HG03064 (cell line): ENCODE data around the gene SEMA4D.

ENCODE experiments used
- ATAC-seq: cut with Tn5 transposase; IDR thresholded peaks from one replicate; pipeline ENCODE4 v1.9.1; 2021; ENCODE audit warnings: low read depth; ENCODE audit not compliant: unreplicated experiment

Gene SEMA4D, protein sequence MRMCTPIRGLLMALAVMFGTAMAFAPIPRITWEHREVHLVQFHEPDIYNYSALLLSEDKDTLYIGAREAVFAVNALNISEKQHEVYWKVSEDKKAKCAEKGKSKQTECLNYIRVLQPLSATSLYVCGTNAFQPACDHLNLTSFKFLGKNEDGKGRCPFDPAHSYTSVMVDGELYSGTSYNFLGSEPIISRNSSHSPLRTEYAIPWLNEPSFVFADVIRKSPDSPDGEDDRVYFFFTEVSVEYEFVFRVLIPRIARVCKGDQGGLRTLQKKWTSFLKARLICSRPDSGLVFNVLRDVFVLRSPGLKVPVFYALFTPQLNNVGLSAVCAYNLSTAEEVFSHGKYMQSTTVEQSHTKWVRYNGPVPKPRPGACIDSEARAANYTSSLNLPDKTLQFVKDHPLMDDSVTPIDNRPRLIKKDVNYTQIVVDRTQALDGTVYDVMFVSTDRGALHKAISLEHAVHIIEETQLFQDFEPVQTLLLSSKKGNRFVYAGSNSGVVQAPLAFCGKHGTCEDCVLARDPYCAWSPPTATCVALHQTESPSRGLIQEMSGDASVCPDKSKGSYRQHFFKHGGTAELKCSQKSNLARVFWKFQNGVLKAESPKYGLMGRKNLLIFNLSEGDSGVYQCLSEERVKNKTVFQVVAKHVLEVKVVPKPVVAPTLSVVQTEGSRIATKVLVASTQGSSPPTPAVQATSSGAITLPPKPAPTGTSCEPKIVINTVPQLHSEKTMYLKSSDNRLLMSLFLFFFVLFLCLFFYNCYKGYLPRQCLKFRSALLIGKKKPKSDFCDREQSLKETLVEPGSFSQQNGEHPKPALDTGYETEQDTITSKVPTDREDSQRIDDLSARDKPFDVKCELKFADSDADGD

DNA sequence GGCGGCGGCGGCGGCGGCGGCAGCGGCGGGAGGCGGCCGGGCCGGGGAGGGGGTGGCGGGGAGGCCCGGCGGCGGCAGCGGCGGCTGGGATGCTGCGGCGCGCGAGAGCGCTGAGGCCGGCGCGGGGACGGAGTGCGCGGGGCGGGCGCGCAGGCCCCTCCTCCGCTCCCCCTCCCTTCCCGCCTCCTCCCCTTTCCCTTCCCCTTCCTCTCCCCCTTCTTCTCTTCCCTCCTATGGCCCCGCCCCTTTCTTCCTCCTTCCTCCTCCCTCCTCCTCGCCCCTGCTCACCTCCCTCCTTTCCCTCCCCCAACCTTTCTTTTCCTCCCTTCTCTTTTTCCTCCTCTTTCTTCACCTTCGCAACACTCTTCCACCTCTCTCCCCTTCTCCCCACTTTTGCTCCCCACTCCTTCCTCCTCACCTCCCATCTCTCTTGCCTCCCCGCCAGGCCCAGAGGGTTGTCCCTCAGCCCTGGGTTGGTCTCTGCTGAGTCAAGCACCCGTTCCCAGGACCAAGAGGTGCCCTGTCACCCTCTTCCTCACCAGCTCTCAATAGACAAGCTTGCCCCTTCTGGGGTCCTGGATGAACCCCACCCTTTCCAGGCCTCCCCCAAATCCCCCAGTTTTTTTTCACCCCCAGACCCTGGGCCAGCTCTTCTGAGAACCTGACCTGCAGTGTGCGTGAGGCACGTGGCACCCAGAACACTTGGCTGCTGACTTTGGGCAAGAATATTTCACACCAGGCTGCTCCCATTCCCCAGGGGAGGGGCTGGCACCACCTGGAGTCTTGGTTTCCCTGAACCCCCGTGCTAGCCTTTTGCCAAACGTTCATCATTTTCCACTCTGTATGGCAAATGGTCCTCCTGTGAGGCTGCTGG lies at the start of gene SEMA4D:
SEMA4D (minus strand) TSS at position 136 of the 874 bp plus-strand sequence. CDS start 92,657 bp downstream, outside the sequence.
- no peak for ATAC-seq

DNA sequence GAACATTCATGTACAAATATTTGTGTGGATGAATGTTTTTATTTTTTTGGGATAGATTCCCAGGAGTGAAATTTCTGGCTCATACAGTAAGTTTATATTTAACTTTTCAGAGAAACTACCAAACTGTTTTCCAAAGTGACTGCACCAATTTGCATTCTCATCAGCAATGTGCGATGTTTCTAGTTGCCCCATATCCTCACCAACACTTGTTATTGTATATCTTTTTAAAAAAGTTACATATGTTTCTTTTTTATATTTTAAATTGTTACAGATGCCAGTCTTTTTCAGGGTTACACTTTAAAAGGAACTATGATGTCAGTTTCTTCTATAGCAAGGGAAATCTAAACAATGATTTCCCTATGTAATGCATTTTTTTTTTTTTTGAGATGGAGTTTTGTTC lies 49.1 kb upstream of the SEMA4D start:
- no peak for ATAC-seq

DNA sequence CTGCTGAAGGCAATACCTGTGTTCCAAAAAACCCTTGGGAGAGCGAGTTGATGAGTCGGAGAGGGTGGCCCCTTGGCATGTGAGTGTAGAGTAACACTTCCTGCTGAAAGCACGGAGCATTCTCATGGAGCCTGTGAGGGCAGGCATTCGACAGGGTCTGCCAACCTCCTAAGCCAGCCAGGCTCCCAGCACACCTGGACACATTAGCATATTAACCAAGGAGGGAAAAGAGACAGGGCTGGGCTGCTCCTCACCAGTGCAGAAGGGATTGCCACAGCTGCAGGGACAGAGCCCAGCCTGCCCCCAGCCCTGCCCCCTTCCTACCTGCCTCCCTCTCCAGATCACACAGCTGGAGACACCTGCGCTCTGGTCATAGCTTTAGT lies 46.4 kb upstream of the SEMA4D start:
- no peak for ATAC-seq

DNA sequence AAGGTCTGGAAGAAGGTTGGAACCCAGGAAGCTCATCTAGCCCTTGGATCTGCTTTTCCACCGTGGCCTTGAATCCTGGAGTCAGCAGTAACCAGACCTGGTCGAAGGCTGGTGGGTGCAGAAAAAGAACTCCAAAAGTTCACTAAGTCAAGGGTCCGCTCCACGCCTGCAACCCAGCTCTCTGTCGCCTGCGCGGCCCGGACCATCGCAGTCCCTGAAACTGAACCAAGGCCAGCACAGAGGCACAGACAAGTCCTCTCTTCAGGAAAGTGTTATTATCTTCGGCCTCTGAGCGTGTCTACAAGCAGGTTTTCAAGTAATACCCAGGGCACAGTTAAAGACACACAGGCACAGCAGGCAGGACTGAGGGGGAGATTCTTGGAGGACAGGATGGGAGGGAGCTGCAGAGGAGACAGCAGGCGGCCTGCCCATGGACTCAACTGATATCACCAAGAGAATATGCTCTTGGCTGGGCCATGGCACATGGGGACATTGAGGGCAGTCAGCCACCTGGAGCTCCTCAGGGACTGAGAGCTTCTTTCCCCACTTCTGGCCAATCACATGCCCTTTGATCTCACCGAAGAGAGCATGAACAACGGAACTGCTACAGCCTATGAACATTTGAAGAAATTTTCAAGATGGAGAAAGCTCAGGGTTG lies 45.8 kb upstream of the SEMA4D start:
- ATAC-seq, result no peak

DNA sequence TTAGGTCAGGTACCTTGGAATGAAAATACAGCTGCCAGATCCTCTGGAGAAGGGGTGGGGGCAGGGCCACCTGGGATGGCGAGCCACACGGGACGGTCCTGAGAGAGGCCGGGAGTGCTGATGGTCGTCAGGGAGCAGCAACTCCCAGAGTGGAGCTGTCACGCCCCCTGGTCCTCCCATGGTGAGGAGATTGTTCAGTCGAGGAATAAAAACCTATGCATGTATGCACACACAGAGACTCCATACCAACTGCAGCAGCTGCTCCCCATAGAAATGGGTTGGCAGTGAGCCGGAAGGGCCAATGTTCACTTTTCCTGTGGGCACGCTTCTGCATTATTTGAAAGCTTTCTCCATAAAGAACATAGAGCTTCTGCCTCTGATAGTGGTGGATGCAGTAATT lies 45.2 kb upstream of the SEMA4D start:
- ATAC-seq, result no peak

DNA sequence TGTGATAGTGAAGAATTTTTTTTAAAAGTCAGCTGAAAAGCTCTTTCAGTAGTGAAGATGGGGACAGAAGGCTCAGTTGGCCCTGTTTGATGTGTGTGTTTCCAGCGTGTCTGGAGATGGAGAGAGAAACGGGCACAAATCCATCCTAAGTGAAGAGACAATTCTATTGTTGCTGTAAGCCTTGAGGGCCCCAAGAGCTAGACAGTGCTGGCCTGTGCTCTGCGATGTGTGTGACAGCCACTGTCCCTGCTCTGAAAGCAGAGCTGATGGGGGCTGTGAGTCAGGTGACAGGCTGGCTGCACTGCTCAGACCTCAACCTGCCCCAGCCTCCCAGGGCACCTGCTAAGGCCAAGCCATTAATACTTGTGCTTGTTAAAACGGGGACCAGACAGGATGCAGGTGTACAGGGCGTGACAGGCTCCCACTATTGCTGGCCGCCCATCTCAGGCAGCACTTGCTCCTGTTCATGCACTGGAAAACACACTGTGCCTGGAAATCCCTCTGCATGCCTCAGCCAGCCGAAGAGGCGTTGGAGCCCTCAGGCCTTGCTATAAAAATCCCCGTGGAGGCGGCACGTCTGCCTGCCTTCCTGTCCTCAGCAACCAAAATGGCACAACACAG lies 44.6 kb upstream of the SEMA4D start:
- peak; percentile 77 for ATAC-seq

DNA sequence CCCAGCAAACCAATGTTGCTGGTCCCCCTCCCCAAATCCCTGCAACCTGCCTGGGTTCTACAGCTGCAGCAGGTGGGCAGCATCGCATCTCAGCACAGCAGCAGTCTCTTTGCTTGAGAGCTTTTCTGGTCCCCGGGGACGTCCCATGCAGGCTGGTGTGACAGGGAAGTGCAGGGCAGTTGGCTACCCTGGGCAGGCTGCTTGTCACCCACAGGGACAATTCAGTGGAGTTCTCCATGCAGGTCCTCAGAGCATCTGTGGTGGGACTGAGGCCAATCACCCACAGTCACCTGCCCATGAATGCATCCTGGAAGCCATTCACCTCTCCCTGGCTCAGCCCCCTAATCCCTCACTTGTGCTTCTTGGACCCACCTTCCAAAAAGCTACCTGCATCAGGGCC lies 43.9 kb upstream of the SEMA4D start:
- no peak for ATAC-seq

DNA sequence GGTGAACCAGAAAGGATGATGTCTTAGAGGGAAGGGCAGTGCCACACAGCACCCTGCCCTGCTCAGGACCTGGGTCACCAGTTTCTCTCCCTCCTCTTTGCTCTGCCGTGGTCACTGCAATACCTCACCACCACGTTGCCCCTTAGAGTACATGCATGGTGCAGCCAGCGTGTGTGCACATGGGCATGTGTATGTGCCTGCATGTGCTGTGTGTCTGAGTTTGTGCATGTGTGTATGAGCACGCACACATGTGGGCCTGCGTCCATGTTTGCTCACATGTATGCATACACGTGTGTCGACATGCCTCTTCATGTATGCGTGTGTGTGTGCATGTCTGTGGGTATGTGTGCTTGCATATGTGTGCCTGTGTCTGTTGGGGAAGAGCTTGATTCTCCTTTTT lies 41.5 kb upstream of the SEMA4D start:
- no peak for ATAC-seq

DNA sequence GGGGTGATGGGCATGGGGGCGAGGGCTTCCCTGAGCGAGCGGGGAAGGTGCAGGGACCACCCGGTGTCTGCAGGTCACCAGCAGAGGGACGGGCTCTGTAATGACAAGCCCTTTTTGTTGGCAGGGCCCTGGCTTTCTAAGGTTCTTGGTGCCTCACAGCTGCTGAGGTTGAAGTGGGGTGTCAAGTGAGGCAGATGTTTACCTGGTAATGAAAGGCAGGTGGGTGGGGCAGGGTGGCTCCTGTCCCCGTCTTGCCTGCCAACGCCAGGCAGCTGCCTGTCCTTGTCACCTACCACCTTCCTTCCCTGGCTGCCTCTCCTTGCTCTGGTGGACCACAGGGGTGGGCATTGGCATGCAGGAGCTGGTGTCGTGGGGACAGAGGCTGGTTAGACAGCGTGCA lies 41.0 kb upstream of the SEMA4D start:
- no peak for ATAC-seq

DNA sequence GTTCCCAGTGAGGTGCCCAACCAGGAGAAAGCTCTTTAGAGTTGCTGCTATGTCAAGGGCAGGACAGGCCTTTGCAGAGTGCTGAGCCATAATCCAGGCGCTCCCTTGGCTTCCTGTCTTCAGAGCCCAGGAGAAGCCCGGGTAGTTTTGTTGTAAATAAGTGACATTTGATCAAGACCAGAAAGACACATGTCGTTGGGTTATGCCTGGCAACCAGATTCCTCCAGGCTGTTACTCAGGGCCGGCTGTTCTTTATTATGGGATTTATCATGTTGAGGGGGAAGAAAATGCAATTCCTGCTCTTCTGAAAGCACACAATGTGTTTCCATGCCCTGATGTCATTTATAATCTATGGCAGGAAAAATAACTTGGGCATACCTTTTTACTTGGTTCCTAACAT lies 39.3 kb upstream of the SEMA4D start:
- ATAC-seq, result no peak

DNA sequence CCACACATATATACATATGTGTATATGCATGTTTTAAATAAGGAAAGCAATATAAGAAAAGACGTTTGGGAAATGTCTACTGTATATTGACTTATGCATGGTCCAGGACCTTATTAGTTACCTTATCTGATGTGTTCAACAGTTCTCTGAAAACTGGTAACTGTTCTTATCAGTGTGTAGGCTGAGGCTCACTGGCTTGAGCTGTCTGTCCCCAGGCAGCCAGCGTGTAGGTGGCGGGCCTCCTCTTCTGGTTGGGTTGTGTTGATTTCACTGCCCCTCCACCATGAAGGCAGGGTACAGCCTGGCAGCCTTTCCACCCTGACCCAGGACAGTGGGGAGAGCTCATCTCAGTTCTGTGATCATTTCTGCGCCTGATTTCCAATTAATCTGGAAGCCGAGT lies 38.7 kb upstream of the SEMA4D start:
- peak; percentile 49 for ATAC-seq

DNA sequence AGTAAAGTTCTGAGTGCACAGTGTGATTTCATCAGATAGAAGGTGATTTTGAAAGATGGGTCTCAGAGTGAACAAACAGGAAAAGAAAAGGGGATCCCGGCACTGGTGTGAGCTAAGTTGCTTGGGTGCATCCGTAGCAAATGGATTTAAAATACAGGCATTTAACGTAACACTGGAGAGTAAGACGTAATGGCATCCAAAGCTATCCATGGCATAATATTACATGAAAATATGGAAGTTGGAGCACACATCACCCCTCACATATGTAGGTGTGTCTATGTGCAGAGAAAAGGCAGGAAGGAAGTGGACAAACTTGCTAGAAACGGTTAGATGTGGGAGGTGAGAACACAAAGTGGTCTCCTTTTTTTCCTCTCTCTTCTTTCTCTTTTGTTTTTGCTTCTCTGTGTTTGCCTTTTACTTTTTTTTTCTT lies 38.2 kb upstream of the SEMA4D start:
- ATAC-seq, result peak; percentile 71

DNA sequence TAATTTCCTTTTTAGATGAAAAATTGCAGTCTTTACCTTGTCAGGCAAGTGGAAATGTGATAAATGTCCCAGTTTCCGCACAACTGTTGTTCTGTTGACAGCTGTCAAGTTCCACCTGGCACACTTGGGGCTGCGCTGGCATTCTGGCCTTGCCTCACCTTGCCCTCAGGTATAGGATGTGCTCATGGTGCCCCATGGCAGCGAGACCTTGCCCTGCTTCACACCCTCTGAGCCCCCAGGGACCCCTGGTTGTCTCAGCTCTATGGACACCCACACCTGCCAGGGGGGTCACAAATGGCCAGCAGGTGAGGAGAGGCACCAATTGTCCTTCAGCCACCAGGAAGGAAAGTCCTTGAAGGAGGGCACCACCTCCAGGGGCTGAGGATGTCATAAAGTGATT lies 37.5 kb upstream of the SEMA4D start:
- no peak for ATAC-seq

DNA sequence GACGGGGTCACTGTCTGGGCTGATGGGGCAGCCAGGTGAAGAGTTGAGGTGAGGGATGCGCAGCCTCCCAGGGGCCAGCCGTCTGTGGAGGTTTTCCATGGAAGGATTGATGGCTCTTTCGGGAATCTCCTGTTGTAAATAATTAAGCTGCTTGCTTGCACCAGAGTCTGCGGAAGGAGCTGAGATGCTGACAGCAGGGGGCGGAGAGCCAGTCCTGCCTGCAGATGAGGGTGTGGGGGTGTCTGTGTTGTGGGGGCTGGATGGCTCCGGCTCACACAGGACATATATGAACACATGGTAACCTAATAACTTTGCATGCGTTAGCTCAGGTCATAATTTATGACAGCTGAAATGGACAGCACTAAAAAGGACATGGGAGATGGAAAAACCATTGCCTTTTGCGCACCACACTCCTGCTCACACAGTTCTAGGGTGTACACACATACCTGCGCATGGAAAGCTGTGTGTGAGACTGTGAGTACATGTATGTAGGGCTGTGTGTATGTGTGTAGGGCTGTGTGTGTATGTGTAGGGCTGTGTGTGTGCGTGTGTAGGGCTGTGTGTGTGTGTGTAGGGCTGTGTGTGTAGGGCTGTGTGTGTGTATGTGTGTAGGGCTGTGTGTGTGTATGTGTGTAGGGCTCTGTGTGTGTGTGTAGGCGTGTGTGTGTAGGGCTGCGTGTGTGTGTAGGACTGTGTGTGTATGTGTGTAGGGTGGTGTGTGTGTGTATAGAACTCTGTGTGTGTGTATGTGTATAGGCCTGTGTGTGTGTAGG lies 36.8 kb upstream of the SEMA4D start:
- no peak for ATAC-seq

DNA sequence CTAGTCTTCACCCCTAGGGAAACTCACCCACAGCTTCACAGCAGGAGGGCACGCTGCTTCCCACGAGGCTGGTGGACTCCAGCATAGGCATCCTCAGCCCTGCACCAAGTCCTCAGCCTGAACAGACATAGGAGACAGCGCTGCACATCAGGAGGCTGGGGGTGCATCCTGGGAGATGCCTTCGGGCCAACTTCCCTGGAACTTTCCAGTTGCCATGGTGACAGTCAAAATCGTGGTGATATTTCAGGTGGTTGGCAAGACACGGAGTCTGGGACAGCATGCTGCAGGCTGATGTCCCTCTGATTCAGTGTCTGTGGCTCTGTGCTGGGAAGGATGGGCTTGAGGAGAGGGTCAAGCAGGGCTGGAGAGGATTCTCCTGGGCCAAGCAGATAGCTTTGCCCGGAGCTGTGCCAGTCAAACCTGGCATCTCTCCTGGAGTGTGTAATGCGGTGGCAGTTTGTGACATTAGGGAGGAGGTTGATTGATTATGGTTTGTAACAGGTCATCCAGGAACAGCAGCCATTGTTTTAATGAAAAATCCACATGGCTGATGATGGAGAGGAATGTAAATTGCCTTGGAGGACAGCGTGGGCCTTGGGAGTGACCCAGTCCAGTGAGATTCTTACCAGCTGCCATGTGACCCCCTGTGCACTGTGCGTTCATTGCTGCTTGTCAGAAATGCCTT lies 35.6 kb upstream of the SEMA4D start:
- no peak for ATAC-seq

DNA sequence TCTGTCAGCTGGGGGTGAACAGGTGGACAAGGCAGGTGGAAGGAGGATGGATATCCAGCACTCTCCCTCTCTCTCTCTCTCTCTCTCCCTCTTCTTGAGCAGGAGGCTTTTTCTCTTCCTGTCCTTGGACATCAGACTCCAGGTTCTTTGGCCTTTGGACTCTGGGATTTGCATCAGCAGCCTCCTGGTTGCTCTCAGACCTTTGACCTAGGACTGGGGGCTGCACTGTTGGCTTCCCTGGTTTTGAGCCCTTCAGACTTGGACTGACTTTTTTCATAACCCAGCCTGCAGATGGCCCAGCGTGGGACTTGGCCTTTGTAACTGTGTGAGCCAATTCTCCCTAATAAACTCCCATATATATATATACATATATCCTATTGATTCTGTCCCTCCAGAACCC lies 35.0 kb upstream of the SEMA4D start:
- ATAC-seq, result no peak

DNA sequence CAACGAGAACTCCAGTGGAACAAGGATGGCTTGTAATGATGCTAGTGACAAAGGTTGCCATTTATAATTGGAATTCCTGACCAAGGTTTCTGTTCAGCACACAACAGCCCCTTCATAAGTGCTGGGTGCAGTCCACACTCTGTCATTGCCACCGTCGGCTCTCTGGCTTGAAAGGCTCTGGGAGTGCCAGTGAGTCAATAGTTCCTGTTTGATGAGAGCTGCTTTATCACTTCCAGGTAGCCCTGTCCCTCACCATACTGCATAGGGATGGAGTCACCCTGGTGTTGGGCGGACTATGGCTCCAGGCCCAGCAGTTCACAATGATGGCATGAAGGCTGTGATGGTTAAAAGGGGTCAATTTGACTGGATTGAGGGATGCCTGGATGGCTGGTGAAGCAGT lies 34.6 kb upstream of the SEMA4D start:
- no peak for ATAC-seq

DNA sequence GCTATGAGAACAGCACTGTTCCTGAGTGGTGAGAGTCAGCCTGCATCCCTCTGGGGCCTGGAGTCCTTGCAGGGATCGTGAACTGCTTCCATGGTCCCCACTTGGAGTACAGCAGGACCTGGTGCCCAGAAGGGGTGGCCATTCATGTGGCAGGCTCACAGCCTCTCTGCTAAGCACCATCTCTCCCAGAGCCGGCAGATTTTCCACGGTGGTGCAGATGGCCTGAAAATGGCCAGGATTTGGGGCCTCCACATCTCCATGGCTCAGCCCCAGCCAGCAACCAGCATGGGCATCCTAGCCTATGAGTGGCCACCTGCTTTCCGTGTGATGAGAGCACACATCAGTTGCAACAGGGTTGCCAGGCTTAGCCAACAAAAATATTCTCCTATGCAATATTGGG lies 33.9 kb upstream of the SEMA4D start:
- ATAC-seq, result no peak

DNA sequence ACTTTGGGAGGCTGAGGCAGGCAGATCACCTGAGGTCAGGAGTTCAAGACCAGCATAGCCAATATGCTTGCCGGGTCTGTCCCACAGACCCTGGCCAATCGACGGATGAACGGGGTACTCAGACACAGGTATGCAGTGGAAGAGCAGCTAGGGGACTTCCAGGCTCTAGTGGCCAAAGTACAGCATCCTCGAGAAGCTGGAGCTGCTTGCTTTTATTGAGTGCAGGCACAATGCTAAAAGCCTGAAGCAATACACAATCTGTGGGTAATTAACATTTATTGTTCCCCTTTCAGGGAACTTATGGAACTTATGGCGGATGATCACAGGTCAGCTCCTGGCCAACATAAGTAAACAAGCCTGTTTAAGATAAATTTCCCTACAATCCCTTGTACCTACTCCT lies 32.8 kb upstream of the SEMA4D start:
- ATAC-seq, result no peak
